Caco-2 (cell line): Measurements from ENCODE around the gene FIGNL2. TPM values are rescaled to one million over a fixed set of nuclear protein-coding genes. Genes with fewer than 3 reads are reported as not detected.

Experiments
- BruUV-seq: library from RNA; stranded (reverse); fragments of 400-500 nt; replicated peaks from 2 replicates; lab custom pipeline; 2021; lab: Mats Ljungman, UMichigan
- CTCF ChIA-PET: fragments of 300-600 bp; sonication (Branson Sonifier 250); formaldehyde crosslinking; loops from one replicate; lab custom pipeline; 2022; ENCODE audit warnings: antibody characterized with exemption; lab: Charles Lee
- POLR2A ChIA-PET: fragments of 300-600 bp; sonication (Branson Sonifier 250); formaldehyde crosslinking; loops from one replicate; lab custom pipeline; 2022; ENCODE audit warnings: antibody characterized with exemption; lab: Charles Lee
- DNase-seq, 2 experiments: peaks; one replicate each; pipeline versions ENCODE4 v3.0.0 to v3.0.0-alpha.2; 2020 to 2022
- H3K27me3 ChIP-seq: replicated peaks from 2 replicates; pipeline ENCODE4 v1.6.0; 2011; ENCODE audit warnings: low read length; ENCODE audit not compliant: control insufficient read depth, insufficient read depth
- H3K36me3 ChIP-seq: 2 replicates; pipeline ENCODE4 v1.5.1; 2011; ENCODE audit warnings: low read length; ENCODE audit not compliant: control insufficient read depth, insufficient read depth
- H3K4me1 ChIP-seq: fragments of 250-450 bp; sonication (Bioruptor Pico); 2 replicates; pipeline ENCODE4 v1.5.1; 2020; ENCODE audit warnings: mild to moderate bottlenecking
- H3K4me3 ChIP-seq: 2 replicates; pipeline ENCODE4 v1.5.1; 2011; ENCODE audit warnings: low read depth, mild to moderate bottlenecking, control low read depth, low read length
- H3K9me3 ChIP-seq: fragments of 250-450 bp; sonication (Bioruptor Pico); 2 replicates; pipeline ENCODE4 v1.5.1; 2020; ENCODE audit warnings: mild to moderate bottlenecking, moderate library complexity
- H3K27ac Mint-ChIP-seq: one replicate; pipeline ENCODE4 v1.8.0; 2022; ENCODE audit warnings: mixed read lengths; ENCODE audit not compliant: unreplicated experiment
- H3K27me3 Mint-ChIP-seq: one replicate; pipeline ENCODE4 v1.8.0; 2022; ENCODE audit warnings: mixed read lengths; ENCODE audit not compliant: insufficient read depth, unreplicated experiment
- H3K36me3 Mint-ChIP-seq: one replicate; pipeline ENCODE4 v1.8.0; 2022; ENCODE audit warnings: mild to moderate bottlenecking, mixed read lengths; ENCODE audit not compliant: insufficient read depth, unreplicated experiment
- H3K4me1 Mint-ChIP-seq: one replicate; pipeline ENCODE4 v1.8.0; 2022; ENCODE audit warnings: low read depth, mixed read lengths; ENCODE audit not compliant: unreplicated experiment
- H3K4me3 Mint-ChIP-seq: one replicate; pipeline ENCODE4 v1.8.0; 2022; ENCODE audit warnings: mild to moderate bottlenecking, moderate library complexity, mixed read lengths; ENCODE audit not compliant: unreplicated experiment
- H3K9me3 Mint-ChIP-seq: one replicate; pipeline ENCODE4 v1.8.0; 2022; ENCODE audit warnings: mixed read lengths; ENCODE audit not compliant: unreplicated experiment
- CTCF ChIP-seq, 2 experiments: fragments of 200-600 bp in 1 of 2; IDR thresholded peaks; 1 replicate in 1 of 2; 2 replicates in 1 of 2; pipeline versions ENCODE4 v1.5.1 to v1.8.0; 2011 to 2022; ENCODE audit warnings: antibody characterized with exemption in 1 of 2, control low read depth in 1 of 2, inconsistent platforms in 1 of 2, low read depth in 1 of 2, low read length in 1 of 2, mild to moderate bottlenecking in 1 of 2, moderate library complexity in 1 of 2; ENCODE audit not compliant: insufficient read depth in 1 of 2, severe bottlenecking in 1 of 2, unreplicated experiment in 1 of 2
- intact Hi-C: fragments of 100-400 bp; cut with micrococcal nuclease; formaldehyde crosslinking; loops from one replicate; pipeline ENCODE4 v1.10.0; 2022; ENCODE audit not compliant: unreplicated experiment
- total RNA-seq: library from RNA; stranded (reverse); gene quantifications from 2 replicates; pipeline ENCODE4 v1.2.3, GENCODE V29; 2022

FIGNL2 gene
- total RNA-seq, 1 experiment from 2014 or later: 3.6 TPM

GRCh38 chr12:51896236-51896635, 47.7 kb upstream of the FIGNL2 start:
- intact Hi-C loops: no loop called here
- Mint-ChIP-seq H3K36me3 (no peaks in the 10 kb centered on the region), H3K27ac (no peak overlapping the region), H3K9me3 (no peaks in the 10 kb centered on the region), H3K4me1 (peaks cover 7% of the 10 kb centered on the region), H3K4me3 (no peak overlapping the region), H3K27me3 (no peaks in the 10 kb centered on the region)
- ChIA-PET CTCF (interaction anchor here (0.8 to 4.5 kb wide), 4 partner anchors 17 to 125 kb away, joined by 3 to 51 read pairs (median 5); no protein-coding TSS in a partner anchor), POLR2A (no interaction called here)
- Histone ChIP-seq H3K27me3 (no peaks in the 10 kb centered on the region), H3K36me3 (no peaks in the 10 kb centered on the region), H3K4me1 (peaks cover 17% of the 10 kb centered on the region; the same call in 1 of the 2 replicates), H3K4me3 (no peak overlapping the region), H3K9me3 (no peaks in the 10 kb centered on the region)
- DNase-seq: peak in 1 of 2 experiments; percentile 28
- no TSS peak for BruUV-seq
- TF ChIP-seq CTCF (IDR thresholded peaks at IDR 0.05; ENCODE audit: insufficient read depth in 1 of 2, low read depth in 1 of 2, low read length in 1 of 2, severe bottlenecking in 1 of 2, unreplicated experiment in 1 of 2): no peak

GRCh38 chr12:51895378-51896135, 47.0 kb upstream of the FIGNL2 start:
- Mint-ChIP-seq H3K4me1 (peaks cover 7% of the 10 kb centered on the region), H3K9me3 (no peaks in the 10 kb centered on the region), H3K4me3 (no peak overlapping the region), H3K27me3 (no peaks in the 10 kb centered on the region), H3K27ac (peak overlapping the region; percentile 74), H3K36me3 (no peaks in the 10 kb centered on the region)
- Histone ChIP-seq H3K4me3 (no peak overlapping the region), H3K36me3 (no peaks in the 10 kb centered on the region), H3K27me3 (no peaks in the 10 kb centered on the region), H3K4me1 (peaks cover 13% of the 10 kb centered on the region; the same call in 1 of the 2 replicates), H3K9me3 (no peaks in the 10 kb centered on the region)
- intact Hi-C loops: loop anchor here (1.0 to 2.0 kb wide), 4 partner anchors 30 to 125 kb away; no protein-coding TSS in a partner anchor
- peak in 1 of 2 experiments; percentile 28 for DNase-seq
- ChIA-PET CTCF (interaction anchor here (0.6 to 4.5 kb wide), 13 partner anchors 10 to 130 kb away, joined by 3 to 51 read pairs (median 4); no protein-coding TSS in a partner anchor), POLR2A (interaction anchor here (0.6 kb wide), 1 partner anchor 82 kb away, joined by 11 read pairs; no protein-coding TSS in a partner anchor)
- no peak for TF ChIP-seq CTCF (IDR thresholded peaks at IDR 0.05; ENCODE audit: insufficient read depth in 1 of 2, low read depth in 1 of 2, low read length in 1 of 2, severe bottlenecking in 1 of 2, unreplicated experiment in 1 of 2)
- BruUV-seq: no TSS peak

GRCh38 chr12:51893786-51894185, 45.3 kb upstream of the FIGNL2 start:
- ChIA-PET CTCF (interaction anchor here (0.6 to 4.5 kb wide), 12 partner anchors 12 to 190 kb away, joined by 3 to 51 read pairs (median 8); no protein-coding TSS in a partner anchor), POLR2A (no interaction called here)
- intact Hi-C loops: loop anchor here (2.0 kb wide), 1 partner anchor 59 kb away; no protein-coding TSS in a partner anchor

More at GRCh38 chr12:51893786-51894185, 45.3 kb upstream of the FIGNL2 start:
- H3K36me3 Mint-ChIP-seq: no peaks in the 10 kb centered on the region
- H3K9me3 ChIP-seq: no peaks in the 10 kb centered on the region
- DNase-seq: peak in 1 of 2 experiments; percentile 12
- H3K27me3 Mint-ChIP-seq: no peaks in the 10 kb centered on the region
- TF ChIP-seq CTCF (IDR thresholded peaks at IDR 0.05; ENCODE audit: insufficient read depth in 1 of 2, low read depth in 1 of 2, low read length in 1 of 2, severe bottlenecking in 1 of 2, unreplicated experiment in 1 of 2): no peak
- no peaks in the 10 kb centered on the region for H3K9me3 Mint-ChIP-seq
- H3K4me3 Mint-ChIP-seq: no peak overlapping the region
- no peak overlapping the region for H3K4me3 ChIP-seq
- H3K27me3 ChIP-seq: no peaks in the 10 kb centered on the region
- peaks cover 13% of the 10 kb centered on the region; the same call in 1 of the 2 replicates for H3K4me1 ChIP-seq
- no peaks in the 10 kb centered on the region for H3K36me3 ChIP-seq
- BruUV-seq: no TSS peak
- peaks cover 7% of the 10 kb centered on the region for H3K4me1 Mint-ChIP-seq
- no peak overlapping the region for H3K27ac Mint-ChIP-seq
